ENCODE data around the gene TRPV2. TPM values are rescaled to one million over a fixed set of nuclear protein-coding genes. Genes with fewer than 3 reads are reported as not detected.

The TRPV2 gene
- total RNA-seq, 2 experiments from 2014 or later: 4.9 to 10.5 TPM

GRCh38 chr17:16378636-16379282 is 36.6 kb upstream of the TRPV2 start:
- intact Hi-C loops (cut with micrococcal nuclease; ENCODE audit: unreplicated experiment): no loop called here
- Histone ChIP-seq H2AFZ (ENCODE audit: low read length) (no peak overlapping the region), H3K9me2 (ENCODE audit: insufficient read depth, low read length) (no peaks in the 10 kb centered on the region), H3K36me3 (ENCODE audit: insufficient read depth, low read length) (peaks cover 24% of the 10 kb centered on the region), H3K27ac (ENCODE audit: low read depth, low read length, poor library complexity, severe bottlenecking) (no peak overlapping the region), H3K79me2 (ENCODE audit: insufficient read depth, low read depth, low read length) (peaks cover 27% of the 10 kb centered on the region), H3K4me3 (ENCODE audit: low read depth, low read length, poor library complexity, severe bottlenecking) (no peak overlapping the region), H3K9me3 (ENCODE audit: low read length) (no peaks in the 10 kb centered on the region), H4K20me1 (ENCODE audit: insufficient read depth, low read length) (peaks cover 14% of the 10 kb centered on the region; the same call in 1 of the 2 replicates), H3K4me1 (ENCODE audit: insufficient read depth, low read length, poor library complexity, severe bottlenecking) (peaks cover 16% of the 10 kb centered on the region), H3K4me2 (ENCODE audit: low read length) (no peak overlapping the region)
- POLR2A ChIA-PET: interaction anchor here (0.6 to 0.7 kb wide), 3 partner anchors 9 to 39 kb away, joined by 3 to 8 read pairs (median 3); no protein-coding TSS in a partner anchor
- no TSS peak for BruUV-seq (replicated peaks)
- CTCF ChIA-PET (ENCODE audit: unreplicated experiment): interaction anchor here (0.6 to 1.7 kb wide), 2 partner anchors 15 to 152 kb away, joined by 3 read pairs; no protein-coding TSS in a partner anchor
- TF ChIP-seq EZH2phosphoT487 (IDR thresholded peaks at IDR 0.05; ENCODE audit: borderline replicate concordance, low read depth, low read length): no peak
- no peak for TF ChIP-seq CTCF (conservative IDR thresholded peaks at IDR 0.05; ENCODE audit: low read length)
- no peak for DNase-seq (ENCODE audit: low spot score)

GRCh38 chr17:16379654-16380053 is 35.7 kb upstream of the TRPV2 start:
- H3K4me3 ChIP-seq (ENCODE audit: low read depth, low read length, poor library complexity, severe bottlenecking): no peak overlapping the region
- H2AFZ ChIP-seq (ENCODE audit: low read length): no peak overlapping the region
- ChIA-PET CTCF (ENCODE audit: unreplicated experiment) (no interaction called here), POLR2A (no interaction called here)
- H3K4me1 ChIP-seq (ENCODE audit: insufficient read depth, low read length, poor library complexity, severe bottlenecking): peaks cover 25% of the 10 kb centered on the region
- no peak overlapping the region for H3K27ac ChIP-seq (ENCODE audit: low read depth, low read length, poor library complexity, severe bottlenecking)
- BruUV-seq (replicated peaks): no TSS peak
- TF ChIP-seq EZH2phosphoT487 (IDR thresholded peaks at IDR 0.05; ENCODE audit: borderline replicate concordance, low read depth, low read length) (no peak), CTCF (conservative IDR thresholded peaks at IDR 0.05; ENCODE audit: low read length) (no peak)
- no peaks in the 10 kb centered on the region for H3K9me3 ChIP-seq (ENCODE audit: low read length)
- peaks cover 33% of the 10 kb centered on the region for H3K79me2 ChIP-seq (ENCODE audit: insufficient read depth, low read depth, low read length)
- intact Hi-C loops (cut with micrococcal nuclease; ENCODE audit: unreplicated experiment): loop anchor here (2.0 kb wide), 3 partner anchors 27 to 163 kb away; partner anchors contain the start of genes CENPV and PIGL
- no peak overlapping the region for H3K4me2 ChIP-seq (ENCODE audit: low read length)
- peaks cover 14% of the 10 kb centered on the region; the same call in 1 of the 2 replicates for H4K20me1 ChIP-seq (ENCODE audit: insufficient read depth, low read length)
- no peak for DNase-seq (ENCODE audit: low spot score)
- H3K36me3 ChIP-seq (ENCODE audit: insufficient read depth, low read length): peaks cover 30% of the 10 kb centered on the region
- H3K9me2 ChIP-seq (ENCODE audit: insufficient read depth, low read length): no peaks in the 10 kb centered on the region

Data from OCI-LY7 (cell line).